Neural progenitor cell (in vitro differentiated cells): ENCODE measurements around the gene EIF2AK3. TPM values are rescaled to one million over a fixed set of nuclear protein-coding genes. Genes with fewer than 3 reads are reported as not detected.
"Not testable (repeated sequence)": the region's sequence is repeated elsewhere in the genome, so short reads cannot be mapped to it uniquely, and the experiment has no call there.

Experiments
- DNase-seq: peaks from one replicate; pipeline ENCODE4 v3.0.0-alpha.2; 2016; ENCODE audit warnings: low spot score
- H2AFZ ChIP-seq: fragments of 200-600 bp; sonication (generic); replicated peaks from 2 replicates; pipeline ENCODE4 v1.6.1; 2016; ENCODE audit warnings: antibody characterized with exemption
- H3F3A ChIP-seq: fragments of 200-600 bp; sonication (generic); 2 replicates; pipeline ENCODE4 v1.6.1; 2016; ENCODE audit warnings: antibody characterized with exemption, low read depth
- H3K27ac ChIP-seq: fragments of 200-600 bp; sonication (generic); 2 replicates; pipeline ENCODE4 v1.5.1; 2016; ENCODE audit warnings: mild to moderate bottlenecking
- H3K27me3 ChIP-seq: fragments of 200-600 bp; sonication (generic); 2 replicates; pipeline ENCODE4 v1.6.1; 2016; ENCODE audit warnings: mild to moderate bottlenecking, moderate library complexity
- H3K36me3 ChIP-seq: fragments of 200-600 bp; sonication (generic); 2 replicates; pipeline ENCODE4 v1.5.1; 2016
- H3K4me1 ChIP-seq: fragments of 200-600 bp; sonication (generic); 2 replicates; pipeline ENCODE4 v1.6.1; 2016; ENCODE audit warnings: mixed run types
- H3K4me2 ChIP-seq: fragments of 200-600 bp; sonication (generic); 2 replicates; pipeline ENCODE4 v1.6.1; 2016
- H3K4me3 ChIP-seq: fragments of 200-600 bp; sonication (generic); 2 replicates; pipeline ENCODE4 v1.5.1; 2016
- H3K79me2 ChIP-seq: fragments of 200-600 bp; sonication (generic); 2 replicates; pipeline ENCODE4 v1.6.1; 2016; ENCODE audit warnings: low read depth
- H3K9ac ChIP-seq: fragments of 200-600 bp; sonication (generic); 2 replicates; pipeline ENCODE4 v1.6.1; 2016
- H3K9me3 ChIP-seq: fragments of 200-600 bp; sonication (generic); 2 replicates; pipeline ENCODE4 v1.5.1; 2016; ENCODE audit warnings: low read depth
- H4K20me1 ChIP-seq: fragments of 200-600 bp; sonication (generic); 2 replicates; pipeline ENCODE4 v1.6.1; 2016; ENCODE audit warnings: low read depth
- H3K27ac Mint-ChIP-seq: 3 replicates; pipeline ENCODE4 v1.8.0; 2021; ENCODE audit warnings: mixed read lengths
- H3K27me3 Mint-ChIP-seq: 2 replicates; pipeline ENCODE4 v1.8.0; 2022; ENCODE audit warnings: low read depth, mild to moderate bottlenecking, inconsistent platforms, moderate library complexity, mixed read lengths; ENCODE audit not compliant: insufficient read depth
- H3K36me3 Mint-ChIP-seq: 3 replicates; pipeline ENCODE4 v1.8.0; 2021; ENCODE audit warnings: mixed read lengths
- H3K4me1 Mint-ChIP-seq: 3 replicates; pipeline ENCODE4 v1.8.0; 2021; ENCODE audit warnings: mixed read lengths
- H3K4me3 Mint-ChIP-seq: 3 replicates; pipeline ENCODE4 v1.8.0; 2021; ENCODE audit warnings: mild to moderate bottlenecking, moderate library complexity, mixed read lengths
- H3K9me3 Mint-ChIP-seq: 3 replicates; pipeline ENCODE4 v1.8.0; 2020; ENCODE audit warnings: mixed read lengths
- CTCF ChIP-seq: fragments of 200-600 bp; sonication (generic); IDR thresholded peaks from 2 replicates; pipeline ENCODE4 v1.5.1; 2017; ENCODE audit warnings: antibody characterized with exemption, mild to moderate bottlenecking
- EZH2 ChIP-seq: fragments of 200-600 bp; sonication (generic); IDR thresholded peaks from 2 replicates; pipeline ENCODE4 v1.6.1; 2017; ENCODE audit warnings: antibody characterized with exemption, mild to moderate bottlenecking, moderate library complexity
- EZH2phosphoT487 ChIP-seq: fragments of 200-600 bp; sonication (generic); IDR thresholded peaks from 2 replicates; pipeline ENCODE4 v1.6.1; 2017; ENCODE audit warnings: antibody characterized with exemption
- total RNA-seq: library from RNA; depleted of rRNA; stranded (reverse); fragments of >200 nt; gene quantifications from 2 replicates; pipeline ENCODE4 v1.2.3, GENCODE V29; 2015; ENCODE audit warnings: low replicate concordance

The EIF2AK3 gene
- total RNA-seq, 1 donor from 2014 or later = 21.6 TPM

GRCh38 chr2:88656690-88657089 is 29.4 kb upstream of the EIF2AK3 start:
- Histone ChIP-seq H3K9ac (no peak overlapping the region), H3K9me3 (no peaks in the 10 kb centered on the region), H3F3A (no peaks in the 10 kb centered on the region), H4K20me1 (no peaks in the 10 kb centered on the region), H2AFZ (no peak overlapping the region), H3K27me3 (no peaks in the 10 kb centered on the region), H3K36me3 (no peaks in the 10 kb centered on the region), H3K79me2 (no peaks in the 10 kb centered on the region), H3K4me1 (no peaks in the 10 kb centered on the region), H3K4me2 (no peak overlapping the region), H3K27ac (no peak overlapping the region), H3K4me3 (no peak overlapping the region)
- Mint-ChIP-seq H3K36me3 (no peaks in the 10 kb centered on the region), H3K4me3 (no peak overlapping the region), H3K4me1 (no peaks in the 10 kb centered on the region), H3K9me3 (no peaks in the 10 kb centered on the region), H3K27ac (no peak overlapping the region), H3K27me3 (no peaks in the 10 kb centered on the region)
- no peak for DNase-seq
- TF ChIP-seq CTCF (no peak), EZH2 (no peak), EZH2phosphoT487 (no peak)

DNA sequence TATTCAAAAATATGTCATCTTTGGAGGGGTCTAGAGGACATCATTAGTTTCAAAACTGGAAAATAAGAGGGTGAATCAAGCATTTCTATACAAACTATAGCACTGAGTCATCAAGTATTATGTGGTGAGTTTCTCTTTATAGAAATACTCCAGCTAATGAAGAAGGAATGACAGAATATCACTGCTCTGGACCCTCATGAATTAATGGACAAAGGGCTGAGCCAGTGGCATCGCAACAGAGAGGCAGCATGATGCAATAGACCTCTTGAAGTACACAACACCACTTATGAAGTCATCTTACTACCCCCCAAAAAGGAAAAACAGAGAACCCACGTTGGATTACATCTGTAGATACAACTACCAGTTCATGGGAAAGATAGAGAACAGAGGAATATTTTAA is 27.4 kb upstream of the EIF2AK3 start:
- Histone ChIP-seq H2AFZ (no peak overlapping the region), H3K36me3 (no peaks in the 10 kb centered on the region), H3K79me2 (no peaks in the 10 kb centered on the region), H3F3A (no peaks in the 10 kb centered on the region), H3K9ac (no peak overlapping the region), H3K4me3 (no peak overlapping the region), H3K27ac (no peak overlapping the region), H4K20me1 (no peaks in the 10 kb centered on the region), H3K4me1 (no peaks in the 10 kb centered on the region), H3K27me3 (no peaks in the 10 kb centered on the region), H3K9me3 (no peaks in the 10 kb centered on the region), H3K4me2 (no peak overlapping the region)
- TF ChIP-seq CTCF (no peak), EZH2phosphoT487 (no peak), EZH2 (no peak)
- Mint-ChIP-seq H3K4me1 (no peaks in the 10 kb centered on the region), H3K27ac (no peak overlapping the region), H3K36me3 (no peaks in the 10 kb centered on the region), H3K27me3 (no peaks in the 10 kb centered on the region), H3K4me3 (no peak overlapping the region), H3K9me3 (no peaks in the 10 kb centered on the region)
- DNase-seq = no peak

- H4K20me1 ChIP-seq = no peaks in the 10 kb centered on the region
Measured at GRCh38 chr2:88651646-88652045, 24.4 kb upstream of the EIF2AK3 start.

GRCh38 chr2:88645291-88645882 is 18.1 kb upstream of the EIF2AK3 start:
- H3K9ac ChIP-seq, H4K20me1 ChIP-seq, H3K4me1 Mint-ChIP-seq, H3K36me3 ChIP-seq, H3K36me3 Mint-ChIP-seq, H3K27me3 Mint-ChIP-seq, H3K79me2 ChIP-seq, H3K9me3 ChIP-seq, DNase-seq, H3K27me3 ChIP-seq, H3K4me3 ChIP-seq, H3K4me2 ChIP-seq, H3K9me3 Mint-ChIP-seq, H3F3A ChIP-seq, H3K27ac ChIP-seq, H3K4me3 Mint-ChIP-seq, H3K4me1 ChIP-seq, H3K27ac Mint-ChIP-seq, H2AFZ ChIP-seq: not testable (repeated sequence)

More at GRCh38 chr2:88651646-88652045, 24.4 kb upstream of the EIF2AK3 start:
- H2AFZ ChIP-seq = no peak overlapping the region
- no peaks in the 10 kb centered on the region for H3K79me2 ChIP-seq
- Mint-ChIP-seq H3K4me3 (no peak overlapping the region), H3K27me3 (no peaks in the 10 kb centered on the region), H3K4me1 (no peaks in the 10 kb centered on the region), H3K36me3 (no peaks in the 10 kb centered on the region), H3K27ac (no peak overlapping the region), H3K9me3 (no peaks in the 10 kb centered on the region)
- TF ChIP-seq EZH2phosphoT487 = no peak
- TF ChIP-seq EZH2 = no peak
- TF ChIP-seq CTCF = no peak
- H3K4me1 ChIP-seq = no peaks in the 10 kb centered on the region
- no peaks in the 10 kb centered on the region for H3F3A ChIP-seq
- no peaks in the 10 kb centered on the region for H3K9me3 ChIP-seq
- no peak overlapping the region for H3K4me3 ChIP-seq
- no peak overlapping the region for H3K4me2 ChIP-seq
- no peak overlapping the region for H3K9ac ChIP-seq
- H3K36me3 ChIP-seq = no peaks in the 10 kb centered on the region
- no peak for DNase-seq
- no peak overlapping the region for H3K27ac ChIP-seq
- H3K27me3 ChIP-seq = no peaks in the 10 kb centered on the region
